Heart right ventricle (tissue), 16 donors: ENCODE measurements around the gene CAPZB. TPM values are rescaled to one million over a fixed set of nuclear protein-coding genes. Genes with fewer than 3 reads are reported as not detected.
A peak's percentile ranks its signal among the peaks of the same experiment; 100 is the strongest.

ENCODE experiments used
- ATAC-seq, 8 donors: fragments of 200-7000 bp; cut with Tn5 transposase; one replicate each; pipeline ENCODE4 v1.9.1; 2020; ENCODE audit warnings: mild to moderate bottlenecking in 8 of 8, moderate library complexity in 8 of 8, moderate number of reproducible peaks in 1 of 8
- DNase-seq, 2 donors: peaks; one replicate each; pipeline ENCODE4 v3.0.0-alpha.2; 2020
- H3K27ac ChIP-seq, 10 donors: fragments of 200-600 bp; sonication (generic) in 2 of 10; one replicate each; pipeline versions ENCODE4 v1.5.0 to v1.8.0; 2020 to 2022; ENCODE audit warnings: mild to moderate bottlenecking in 3 of 10
- H3K27me3 ChIP-seq, 7 donors: fragments of 200-600 bp; one replicate each; pipeline ENCODE4 v1.8.0; 2021 to 2022; ENCODE audit warnings: mild to moderate bottlenecking in 2 of 7
- H3K36me3 ChIP-seq, 9 donors: fragments of 200-600 bp; sonication (generic) in 1 of 9; one replicate each; pipeline versions ENCODE4 v1.5.0 to v1.8.0; 2020 to 2022; ENCODE audit warnings: mild to moderate bottlenecking in 2 of 9
- H3K4me1 ChIP-seq, 9 donors: fragments of 200-600 bp; sonication (generic) in 1 of 9; one replicate each; pipeline versions ENCODE4 v1.5.0 to v1.8.0; 2020 to 2022; ENCODE audit warnings: mild to moderate bottlenecking in 4 of 9
- H3K4me3 ChIP-seq, 10 donors: fragments of 200-600 bp; sonication (generic) in 2 of 10; one replicate each; pipeline versions ENCODE4 v1.5.0 to v1.8.0; 2020 to 2022; ENCODE audit warnings: mild to moderate bottlenecking in 7 of 10, moderate library complexity in 2 of 10
- H3K9me3 ChIP-seq, 11 donors: fragments of 200-600 bp in 10 of 11; sonication (generic) in 2 of 11; one replicate each; pipeline versions ENCODE4 v1.5.0 to v1.8.0; 2013 to 2022; ENCODE audit warnings: mild to moderate bottlenecking in 2 of 11, control low read depth in 1 of 11, moderate library complexity in 1 of 11
- CTCF ChIP-seq, 9 donors: fragments of 200-600 bp; sonication (generic) in 2 of 9; IDR thresholded peaks; one replicate each; pipeline versions ENCODE4 v1.5.0 to v1.8.0; 2021 to 2022; ENCODE audit warnings: antibody characterized with exemption in 9 of 9, mild to moderate bottlenecking in 5 of 9, moderate library complexity in 1 of 9
- WGBS, 2 donors: extraction: QIAGEN DNeasy Blood & Tissue Kit; methylation state at CpG; one replicate each; pipeline ENCODE4 v1.1.7; 2013; ENCODE audit warnings: inconsistent platforms in 1 of 2; 5-methylcytosine and 5-hydroxymethylcytosine counted together
- intact Hi-C, 10 donors: fragments of 100-400 bp; cut with DNase I; formaldehyde crosslinking; loops; one replicate each; pipeline versions ENCODE4 v1.11.1 to v1.14.2; 2022
- polyA plus RNA-seq, 2 donors: library from polyadenylated mRNA; stranded (reverse); fragments of 200-250 nt; gene quantifications; one replicate each; pipeline ENCODE4 v1.2.3, GENCODE V29; 2013
- total RNA-seq, 10 donors: library from RNA; stranded (reverse); fragmentation: NEBNext Ultra II Directional in 3 of 10; extraction: Animal tissue kit (Norgen Biotek cat#: 25700) in 3 of 10; gene quantifications; one replicate each; pipeline versions ENCODE4 v1.2.1 to v1.2.4, GENCODE V29; 2021 to 2023
- donor health status: Arrhythmogenic right ventricular cardiomyopathy.
- donor health status: ischemic (EF 13 %, LVEDD 7.1; RV severe dilation, severe dysfunction).
- donor health status: healthy with polysubstance abuse.
- donor health status: DM: no; HTN: yes; CAD: no.
- donor health status: DM: no; HTN: no; CAD: no.
- donor health status: ischemic (EF 25% LVEDD 6.9; RV normal size, moderate dysfunction).
- donor health status: ischemic (EF 25% LVEDD 5.7; RV mildly dilated, moderate dysfunction).
- donor health status: healthy.
- donor health status: DM: yes; HTN: yes; CAD: no.
- donor health status: Ischemic cardiomyopathy.
- donor health status: ischemic (EF 35%, LVEDD 5.7; RV mildly dilated, moderate dysfunction).
- donor health status: nonischemic (EF 11% LVEDD 7.7; RV severe dilation, severe dysfunction).
- donor health status: DM: yes; HTN: yes; CAD: no.
- donor health status: PGD.
- donor health status: ischemic (EF 29% LVEDD 5.4; RV normal size, mild dysfunction).
- donor health status: nonischemic (EF 23%, LVEDD 6.1; RV moderate dilation, normal function).

CAPZB gene
- total and polyA plus RNA-seq, 12 donors, result 158 to 307 (median 228) TPM

DNA sequence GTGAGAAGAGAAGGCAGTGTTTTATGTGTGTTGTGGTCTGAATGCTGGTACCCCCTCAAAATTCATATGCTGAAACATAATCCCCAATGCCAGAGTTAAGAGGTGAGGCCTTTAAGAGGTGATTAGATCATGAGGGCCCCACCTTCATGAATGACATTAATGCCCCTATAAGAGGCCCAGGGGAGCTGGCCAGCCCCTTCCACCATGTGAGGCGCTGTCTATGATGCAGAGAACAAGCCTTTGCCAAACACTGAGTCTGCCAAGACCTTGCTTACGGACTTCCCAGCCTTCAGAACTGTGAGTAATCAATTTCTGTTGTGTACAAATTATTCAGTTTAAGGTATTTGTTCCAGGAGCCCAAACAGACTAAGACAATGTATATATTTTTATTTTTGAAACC, 20.2 kb downstream of the CAPZB start:
- no peak for DNase-seq
- peaks cover 21 to 99% (median 80%) of the 10 kb centered on the region in 9 donors for H3K4me1 ChIP-seq
- intact Hi-C loops, result no loop called here
- TF ChIP-seq CTCF (IDR thresholded peaks at IDR 0.05), result peak in 1 of 9 donors; percentile 7
- peaks cover 0 to 32% (median 0%) of the 10 kb centered on the region in 9 donors for H3K36me3 ChIP-seq
- ATAC-seq, result peak in 6 of 8 donors; percentile 28 to 65 (median 46)
- H3K27me3 ChIP-seq, result no peaks in the 10 kb centered on the region
- no peaks in the 10 kb centered on the region for H3K9me3 ChIP-seq
- 28 to 45% methylated on average over 2 of the region's 2 CpGs for WGBS, 2 donors
- no peak overlapping the region for H3K4me3 ChIP-seq
- peak overlapping the region in 6 of 10 donors; percentile 23 to 52 (median 41) for H3K27ac ChIP-seq

- Histone ChIP-seq H3K4me1 (peaks cover 21 to 99% (median 78%) of the 10 kb centered on the region in 9 donors), H3K27ac (peak overlapping the region in 5 of 10 donors; percentile 21 to 52 (median 39)), H3K36me3 (peaks cover 0 to 28% (median 0%) of the 10 kb centered on the region in 9 donors), H3K9me3 (no peaks in the 10 kb centered on the region), H3K27me3 (no peaks in the 10 kb centered on the region), H3K4me3 (no peak overlapping the region)
- intact Hi-C loops, result no loop called here
- no peak for DNase-seq
- 91 to 93% methylated on average over 4 of the region's 4 CpGs for WGBS, 2 donors
- no peak for TF ChIP-seq CTCF (IDR thresholded peaks at IDR 0.05)
- ATAC-seq, result no peak
Observed at GRCh38 chr1:19464696-19465095, 20.6 kb downstream of the CAPZB start.

- intact Hi-C loops, result no loop called here
- no peak for TF ChIP-seq CTCF (IDR thresholded peaks at IDR 0.05)
- Histone ChIP-seq H3K4me1 (peaks cover 21 to 99% (median 78%) of the 10 kb centered on the region in 9 donors), H3K9me3 (no peaks in the 10 kb centered on the region), H3K4me3 (no peak overlapping the region), H3K36me3 (peaks cover 0 to 28% (median 0%) of the 10 kb centered on the region in 9 donors), H3K27ac (peak overlapping the region in 6 of 10 donors; percentile 1 to 74 (median 16)), H3K27me3 (no peaks in the 10 kb centered on the region)
- ATAC-seq (no peak), DNase-seq (no peak)
Observed at GRCh38 chr1:19463504-19463803, 21.9 kb downstream of the CAPZB start.

DNA sequence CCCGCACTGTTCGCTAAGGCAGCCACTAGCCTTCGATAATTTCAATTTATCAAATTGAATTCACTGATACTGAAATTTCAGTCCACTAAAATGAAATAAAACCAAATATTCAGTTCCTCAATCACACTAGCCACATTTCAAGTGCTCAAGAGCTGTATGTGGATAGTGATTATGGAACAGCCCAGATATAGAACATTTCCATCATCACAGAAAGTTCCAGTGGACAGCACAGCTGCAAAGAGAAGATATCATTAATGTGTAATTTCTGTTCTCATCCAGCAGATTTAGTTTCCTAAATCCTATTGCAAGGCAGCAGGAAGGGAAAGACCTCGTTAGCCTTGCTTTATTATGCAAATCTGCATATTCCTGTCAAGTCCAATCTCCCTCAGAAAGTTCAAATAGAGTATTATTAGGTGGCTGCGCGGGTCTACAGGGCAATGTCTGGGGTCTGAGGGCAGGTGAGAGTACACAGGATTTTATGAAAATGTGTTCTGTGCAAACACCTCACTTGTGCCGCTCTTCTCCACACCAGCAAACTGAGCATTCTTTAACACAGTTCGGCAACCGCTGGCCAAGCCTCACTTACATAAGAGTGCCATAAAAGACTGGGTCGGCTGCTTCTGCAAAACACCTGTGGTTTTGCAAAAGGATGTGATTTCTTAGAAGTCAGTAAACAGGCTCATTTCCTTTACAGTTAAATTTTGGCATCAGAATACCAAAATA, 22.4 kb downstream of the CAPZB start:
- H3K4me1 ChIP-seq, result peaks cover 21 to 99% (median 78%) of the 10 kb centered on the region in 9 donors
- 65% methylated on average over 10 of the region's 10 CpGs for WGBS, 2 donors
- no peak for DNase-seq
- intact Hi-C loops, result no loop called here
- peak overlapping the region in 7 of 10 donors; percentile 1 to 74 (median 15) for H3K27ac ChIP-seq
- peak in 3 of 8 donors; percentile 20 to 35 (median 22) for ATAC-seq
- H3K27me3 ChIP-seq, result no peaks in the 10 kb centered on the region
- TF ChIP-seq CTCF (IDR thresholded peaks at IDR 0.05), result no peak
- peaks cover 0 to 28% (median 0%) of the 10 kb centered on the region in 9 donors for H3K36me3 ChIP-seq
- H3K4me3 ChIP-seq, result no peak overlapping the region
- H3K9me3 ChIP-seq, result no peaks in the 10 kb centered on the region
